GM12872 (cell line): ENCODE data around the gene FAM43A.

ENCODE experiments used
- TF ChIP-seq, protein P1 (sequence below): IDR thresholded peaks from 3 replicates; pipeline ENCODE4 v1.5.1; 2011; ENCODE audit warnings: low read depth, mild to moderate bottlenecking, low read length, moderate library complexity; ENCODE audit not compliant: insufficient read depth

The FAM43A gene

DNA sequence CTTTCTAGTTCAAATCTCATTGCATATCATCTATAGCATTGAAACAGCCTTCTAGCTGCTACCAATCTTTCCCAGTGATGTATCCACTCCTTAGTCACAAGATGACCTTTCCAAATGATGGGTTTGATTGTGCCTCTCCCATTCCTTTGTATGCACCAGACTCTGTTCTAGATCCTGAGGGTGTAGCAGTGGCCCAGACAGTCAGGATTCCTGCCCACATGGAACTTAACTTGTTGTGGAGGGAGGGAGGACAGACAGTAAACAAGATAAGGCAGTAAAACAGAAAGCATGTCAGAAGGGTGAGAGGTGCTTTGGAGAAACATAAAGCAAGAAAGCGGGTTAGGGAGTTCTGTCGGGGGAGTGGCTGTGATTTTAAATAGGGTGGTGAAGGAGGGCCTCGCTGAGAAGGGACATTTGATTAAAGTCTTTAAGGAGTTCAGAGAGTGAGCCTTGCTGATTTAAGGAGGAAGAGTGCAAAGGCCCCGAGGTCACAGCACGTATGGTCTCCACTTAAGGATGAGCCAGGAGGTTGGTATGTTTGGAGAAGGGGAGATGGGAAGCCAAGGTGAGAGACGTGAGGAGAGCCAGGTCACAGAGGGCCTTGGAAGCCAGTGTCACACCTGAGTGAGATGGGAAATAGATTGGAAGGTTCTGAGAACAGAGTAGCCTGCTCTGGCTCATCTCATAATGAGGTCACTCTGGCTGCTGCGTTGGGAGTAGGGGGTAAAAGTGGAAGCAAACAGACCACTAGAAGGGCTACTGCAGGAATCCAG is 38.3 kb downstream of the FAM43A start:
- TF ChIP-seq, protein P1, sequence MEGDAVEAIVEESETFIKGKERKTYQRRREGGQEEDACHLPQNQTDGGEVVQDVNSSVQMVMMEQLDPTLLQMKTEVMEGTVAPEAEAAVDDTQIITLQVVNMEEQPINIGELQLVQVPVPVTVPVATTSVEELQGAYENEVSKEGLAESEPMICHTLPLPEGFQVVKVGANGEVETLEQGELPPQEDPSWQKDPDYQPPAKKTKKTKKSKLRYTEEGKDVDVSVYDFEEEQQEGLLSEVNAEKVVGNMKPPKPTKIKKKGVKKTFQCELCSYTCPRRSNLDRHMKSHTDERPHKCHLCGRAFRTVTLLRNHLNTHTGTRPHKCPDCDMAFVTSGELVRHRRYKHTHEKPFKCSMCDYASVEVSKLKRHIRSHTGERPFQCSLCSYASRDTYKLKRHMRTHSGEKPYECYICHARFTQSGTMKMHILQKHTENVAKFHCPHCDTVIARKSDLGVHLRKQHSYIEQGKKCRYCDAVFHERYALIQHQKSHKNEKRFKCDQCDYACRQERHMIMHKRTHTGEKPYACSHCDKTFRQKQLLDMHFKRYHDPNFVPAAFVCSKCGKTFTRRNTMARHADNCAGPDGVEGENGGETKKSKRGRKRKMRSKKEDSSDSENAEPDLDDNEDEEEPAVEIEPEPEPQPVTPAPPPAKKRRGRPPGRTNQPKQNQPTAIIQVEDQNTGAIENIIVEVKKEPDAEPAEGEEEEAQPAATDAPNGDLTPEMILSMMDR = no peak

DNA sequence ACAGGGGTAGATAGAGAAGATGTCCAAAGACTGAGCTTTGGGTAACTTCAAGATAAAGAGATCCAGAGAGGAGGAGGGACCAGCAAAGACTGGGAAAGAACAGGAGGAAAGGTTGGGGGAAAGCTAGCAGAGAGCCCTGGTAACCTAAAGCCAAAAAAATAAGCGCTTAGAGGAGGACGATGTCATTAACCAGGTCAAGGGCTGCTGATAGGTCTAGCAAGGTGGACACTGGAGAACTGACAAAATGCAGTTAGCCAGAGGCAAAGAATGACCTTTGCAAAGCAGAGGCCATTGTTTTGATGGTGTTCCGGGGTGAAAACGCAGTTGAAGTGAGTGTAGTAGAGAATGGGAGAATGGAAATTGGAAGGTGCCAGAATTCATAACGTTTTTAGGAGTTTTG is 39.7 kb downstream of the FAM43A start:
- TF ChIP-seq, protein P1 = no peak

GRCh38 chr3:194727435-194728128 is 41.9 kb downstream of the FAM43A start:
- TF ChIP-seq, protein P1 = no peak

DNA sequence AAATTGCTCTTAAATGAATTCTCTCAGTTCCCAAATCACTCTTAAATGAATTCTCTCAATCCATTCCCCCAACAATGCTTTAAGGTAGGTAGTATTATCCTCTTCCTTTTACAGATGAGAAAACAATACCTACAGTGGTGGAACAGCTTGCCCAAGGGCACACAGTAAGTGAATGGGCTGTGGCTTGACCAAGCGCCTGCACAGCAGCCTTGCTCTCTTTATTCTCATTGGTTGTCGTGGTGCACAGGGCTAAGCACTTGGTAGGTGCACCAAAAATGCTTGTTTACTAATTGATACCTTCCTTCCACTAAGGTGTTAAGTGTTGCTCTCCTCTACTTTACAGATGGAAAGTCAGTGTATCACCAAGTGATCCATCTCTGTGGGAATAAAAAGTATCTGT is 43.3 kb downstream of the FAM43A start:
- TF ChIP-seq, protein P1 = no peak

DNA sequence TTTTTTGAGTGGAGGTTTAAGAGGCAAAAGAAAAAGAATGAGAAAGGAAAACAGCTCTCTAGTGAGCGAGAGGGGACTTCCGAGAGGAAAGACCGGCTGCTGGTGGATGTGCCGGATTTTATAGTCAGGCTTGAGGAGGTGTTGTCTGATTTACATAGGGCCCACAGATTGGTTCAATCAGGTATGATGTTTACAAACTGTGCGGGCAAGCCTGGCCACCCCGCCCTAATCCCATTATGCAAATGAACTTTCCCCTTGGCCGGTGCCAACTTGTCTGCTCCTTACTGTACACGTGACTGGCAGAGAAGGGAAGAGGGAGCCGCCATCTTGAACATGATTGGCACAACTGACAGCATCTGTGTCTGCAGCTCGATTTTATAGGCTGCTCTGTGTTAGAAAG is 44.7 kb downstream of the FAM43A start:
- TF ChIP-seq, protein P1 = no peak

DNA sequence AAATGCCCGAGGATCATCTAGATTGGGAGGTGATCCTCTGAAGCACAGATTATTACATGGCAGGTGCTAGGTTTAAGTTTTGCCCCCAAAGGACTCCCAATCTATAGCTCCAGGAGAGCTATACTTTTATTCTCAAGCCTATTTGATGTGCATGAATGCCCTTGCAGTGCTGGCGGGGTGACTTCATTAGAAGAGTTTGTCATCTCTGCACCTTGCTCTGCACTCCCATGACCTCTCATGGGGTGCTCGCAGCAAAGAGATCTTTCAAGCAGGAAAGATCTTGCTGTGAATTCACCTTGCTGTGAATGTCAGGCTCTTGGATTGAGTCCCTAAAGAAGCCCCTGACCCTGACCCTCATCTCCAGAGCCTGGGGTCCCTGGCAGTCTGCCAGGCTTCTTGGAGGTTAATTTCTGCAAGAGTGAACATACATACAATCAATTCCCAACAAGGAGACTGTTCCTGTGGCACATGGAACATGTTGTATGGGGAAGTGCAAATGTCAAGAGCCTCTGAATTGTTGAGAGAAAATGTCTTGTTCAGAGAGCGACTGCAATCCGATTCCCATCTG is 45.9 kb downstream of the FAM43A start:
- TF ChIP-seq, protein P1 = no peak

- TF ChIP-seq, protein P1 = no peak
Measured at GRCh38 chr3:194732617-194733016, 46.9 kb downstream of the FAM43A start.
